Measurements from ENCODE around the gene SH3TC1.

GRCh38 chr4:8214136-8214535 is 15.0 kb downstream of the SH3TC1 start:
- TF ChIP-seq POLR2A (IDR thresholded peaks at IDR 0.05) (no peak), POLR2AphosphoS5 (IDR thresholded peaks at IDR 0.05) (no peak)

All from gastroesophageal sphincter (tissue), 2 donors.